GM23338 (cell line): ENCODE measurements around the gene CGB2.

Experiments used
- CREB1 ChIP-seq: fragments of 250-450 bp; sonication (Bioruptor Pico); IDR thresholded peaks from 2 replicates; pipeline ENCODE4 v1.5.0; 2020; ENCODE audit warnings: low read depth, mild to moderate bottlenecking, moderate library complexity
- CTCF ChIP-seq, 2 experiments: fragments of 200-600 bp in 1 of 2; sonication (generic) in 1 of 2; conservative IDR thresholded peaks; 2 replicates each; pipeline versions ENCODE4 v1.5.1 to v1.6.1; 2016 to 2017; ENCODE audit warnings: antibody characterized with exemption in 2 of 2, low read depth in 2 of 2, mild to moderate bottlenecking in 2 of 2, moderate library complexity in 1 of 2
- EZH2 ChIP-seq: fragments of 200-600 bp; sonication (generic); IDR thresholded peaks from one replicate; pipeline ENCODE4 v1.8.0; 2017; ENCODE audit warnings: antibody characterized with exemption, mild to moderate bottlenecking, low read depth; ENCODE audit not compliant: unreplicated experiment
- POLR2AphosphoS5 ChIP-seq: IDR thresholded peaks from 2 replicates; pipeline ENCODE4 v1.6.1; 2016; ENCODE audit warnings: antibody characterized with exemption, low read depth
- REST ChIP-seq: IDR thresholded peaks from one replicate; pipeline ENCODE4 v1.6.1; 2018; ENCODE audit warnings: antibody characterized with exemption; ENCODE audit not compliant: unreplicated experiment
- STAT1 ChIP-seq: IDR thresholded peaks from one replicate; pipeline ENCODE4 v1.6.1; 2016; ENCODE audit warnings: antibody characterized with exemption; ENCODE audit not compliant: unreplicated experiment
- ZNF331 ChIP-seq: fragments of 250-450 bp; sonication (Bioruptor Pico); IDR thresholded peaks from 2 replicates; pipeline ENCODE4 v1.5.0; 2020; ENCODE audit warnings: low read depth, mild to moderate bottlenecking, moderate library complexity

DNA sequence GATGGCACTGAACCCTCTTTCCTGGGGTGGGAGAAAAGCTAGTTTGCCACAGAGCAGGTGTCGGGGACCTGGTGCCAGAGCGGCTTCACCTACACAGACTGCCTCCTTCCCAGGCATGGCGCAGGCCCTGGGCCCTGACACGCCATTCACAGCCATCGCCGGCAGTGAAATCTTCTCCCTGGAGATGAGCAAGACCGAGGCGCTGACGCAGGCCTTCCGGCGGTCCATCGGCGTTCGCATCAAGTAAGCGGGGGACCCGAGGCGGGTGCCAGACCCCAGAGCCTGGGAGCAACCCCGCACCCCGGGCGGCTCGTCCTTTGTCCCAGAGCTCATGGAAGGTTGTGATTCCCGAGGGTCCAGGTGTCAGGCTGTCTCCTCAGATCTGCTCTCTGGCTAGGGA is 24.8 kb upstream of the CGB2 start:
- no peak for TF ChIP-seq REST
- no peak for TF ChIP-seq CTCF (conservative IDR thresholded peaks at IDR 0.05; ENCODE audit: low read depth in 2 of 2)
- no peak for TF ChIP-seq EZH2
- TF ChIP-seq STAT1, result no peak
- no peak for TF ChIP-seq POLR2AphosphoS5
- TF ChIP-seq CREB1 (CRISPR knock-in tag), result no peak
- TF ChIP-seq ZNF331 (CRISPR knock-in tag), result no peak
